Measurements from ENCODE around the gene BCL2L14.

BCL2L14 gene

GRCh38 chr12:12056951-12057350 is 13.8 kb upstream of the BCL2L14 start:
- FAIRE-seq = no peak

- FAIRE-seq = no peak
Measured at GRCh38 chr12:12064596-12064995, 6.1 kb upstream of the BCL2L14 start.

DNA sequence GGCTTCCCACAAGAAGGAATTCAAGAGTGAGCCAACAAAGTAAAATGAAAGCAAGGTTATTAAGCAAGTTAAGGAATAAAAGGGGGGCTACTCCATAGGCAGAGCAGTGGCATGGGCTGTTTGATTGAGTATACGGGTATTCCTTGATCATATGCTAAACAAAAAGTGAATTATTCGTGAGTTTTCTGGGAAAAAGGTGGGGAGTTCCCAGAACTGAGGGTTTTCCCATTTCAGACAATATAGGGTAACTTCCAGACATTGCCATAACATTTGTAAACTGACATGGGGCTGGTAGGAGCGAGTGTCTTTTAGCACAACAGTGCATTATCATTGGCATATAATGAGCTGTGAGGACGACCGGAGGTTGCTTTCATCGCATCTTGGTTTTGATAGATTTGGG is 2.0 kb upstream of the BCL2L14 start:
- no peak for FAIRE-seq

- no peak for FAIRE-seq
Measured at GRCh38 chr12:12069821-12070548, 754 bp upstream of the BCL2L14 start.

DNA sequence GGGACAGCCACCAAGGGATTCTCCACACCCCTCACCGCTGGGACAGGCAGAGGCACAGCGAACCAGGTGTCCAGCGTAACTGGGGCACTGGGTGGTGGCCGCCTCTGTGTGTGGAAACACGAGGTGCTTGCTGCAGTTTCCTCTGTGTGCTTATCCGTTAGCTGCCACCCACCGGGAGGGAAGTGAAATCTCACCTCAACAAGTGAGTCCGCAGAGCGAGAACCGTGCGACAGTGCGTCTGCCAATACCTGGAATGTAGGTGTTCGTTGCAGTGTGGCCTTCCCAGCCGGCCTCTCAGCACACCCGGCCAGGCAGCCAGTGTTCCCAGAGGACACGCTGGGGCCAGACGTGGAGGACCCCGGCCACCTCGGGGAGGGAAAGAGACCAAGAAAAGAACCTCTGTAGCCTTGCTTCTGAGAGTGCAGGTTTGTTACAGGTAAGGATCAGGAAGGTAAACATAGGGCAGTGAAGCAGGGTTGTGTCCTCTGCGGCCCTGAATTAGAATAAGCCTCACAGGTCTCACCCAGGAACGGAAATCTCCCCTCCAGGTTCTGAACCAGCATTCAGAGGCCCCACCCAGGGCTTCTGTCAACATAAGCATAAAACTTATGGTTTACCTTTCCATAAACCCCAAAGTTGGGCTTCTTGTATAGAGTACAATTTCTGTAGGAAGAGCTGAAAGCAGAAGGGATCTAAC is 1.5 kb downstream of the BCL2L14 start:
- FAIRE-seq = no peak

- no peak for FAIRE-seq
Measured at GRCh38 chr12:12079291-12079690, 8.6 kb downstream of the BCL2L14 start.

DNA sequence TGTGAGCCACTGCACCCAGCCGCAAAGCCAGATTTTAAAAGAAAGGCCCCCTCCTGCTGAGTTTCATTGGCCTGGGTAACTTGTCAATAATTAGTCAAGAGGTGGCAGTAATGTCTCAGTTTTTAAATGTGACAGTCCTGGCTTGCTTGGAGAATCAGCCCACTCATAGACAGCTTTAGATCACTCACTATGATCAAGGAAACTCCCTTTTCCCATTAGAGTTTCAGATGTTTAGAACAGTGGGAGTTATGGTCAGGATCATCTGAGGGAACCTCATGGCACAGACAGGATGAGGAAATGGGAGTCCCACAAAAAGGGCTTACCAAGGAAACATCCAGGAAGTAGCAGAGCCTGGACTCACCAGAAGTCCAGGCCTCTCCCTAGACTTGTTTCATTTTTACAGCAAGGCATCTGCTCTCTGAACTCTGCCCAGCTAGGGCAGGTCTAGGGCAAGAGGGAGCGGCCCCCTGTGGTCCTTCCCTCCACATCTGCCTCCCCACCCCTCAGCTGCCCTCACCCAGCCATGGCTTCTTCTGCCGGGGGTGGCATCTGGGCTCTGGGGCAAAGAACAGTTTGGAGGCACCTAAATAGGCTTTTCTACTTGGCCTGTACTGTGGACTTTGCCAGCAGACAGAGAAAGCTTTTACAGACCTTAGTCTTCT is 11.2 kb downstream of the BCL2L14 start:
- FAIRE-seq = no peak

- FAIRE-seq = no peak
Measured at GRCh38 chr12:12083688-12084087, 12.9 kb downstream of the BCL2L14 start.

GRCh38 chr12:12086362-12086761 is 15.6 kb downstream of the BCL2L14 start:
- FAIRE-seq = no peak

DNA sequence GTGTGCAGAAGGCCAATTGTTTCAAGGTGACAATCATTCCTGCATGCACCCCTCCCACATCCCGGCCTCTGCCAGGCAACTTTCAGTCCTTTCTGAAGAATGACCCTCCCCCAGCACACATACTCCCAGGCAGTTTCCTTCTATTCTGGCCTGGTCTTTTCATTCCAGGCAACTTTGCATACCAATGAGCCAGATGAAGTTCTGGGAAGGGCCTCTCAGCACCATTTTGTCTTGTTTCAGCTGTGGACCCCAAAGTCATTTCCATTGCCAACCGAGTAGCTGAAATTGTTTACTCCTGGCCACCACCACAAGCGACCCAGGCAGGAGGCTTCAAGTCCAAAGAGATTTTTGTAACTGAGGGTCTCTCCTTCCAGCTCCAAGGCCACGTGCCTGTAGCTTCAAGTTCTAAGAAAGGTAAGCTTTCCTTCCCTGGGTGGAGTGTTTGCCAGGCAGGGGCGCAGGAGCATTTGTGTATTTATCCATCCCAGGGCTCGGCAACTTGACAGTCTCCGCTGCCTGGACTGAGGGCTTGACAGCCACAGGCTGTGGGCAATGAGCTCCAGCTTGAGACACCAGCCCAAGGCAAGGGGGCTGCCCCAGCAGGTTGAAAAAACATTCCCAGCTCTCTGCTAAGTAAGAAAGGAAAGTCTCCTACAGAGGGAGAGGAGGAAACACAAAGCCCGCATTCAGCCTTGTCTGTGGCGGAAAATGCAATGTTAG is 16.4 kb downstream of the BCL2L14 start:
- FAIRE-seq = no peak

GRCh38 chr12:12087693-12088034 is 16.9 kb downstream of the BCL2L14 start:
- no peak for FAIRE-seq

GRCh38 chr12:12088147-12088546 is 17.4 kb downstream of the BCL2L14 start:
- no peak for FAIRE-seq

DNA sequence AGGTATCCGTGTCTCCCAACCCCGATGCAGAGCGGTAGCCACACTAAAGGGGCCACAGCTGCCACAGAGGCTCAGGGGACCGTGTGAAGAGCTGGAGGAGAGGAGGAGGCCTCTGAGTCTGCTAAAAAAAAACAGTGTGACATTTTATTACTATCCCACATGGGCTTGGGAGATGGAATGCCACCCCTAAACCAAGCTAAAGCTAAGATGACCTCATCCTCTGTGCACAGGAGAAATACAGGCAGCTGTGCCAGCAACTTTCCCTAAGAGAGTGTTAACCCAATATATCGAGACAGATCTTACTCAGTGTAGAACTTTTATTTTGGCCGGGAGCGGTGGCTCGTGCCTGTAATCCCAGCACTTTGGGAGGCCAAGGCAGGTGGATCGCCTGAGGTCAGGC is 18.0 kb downstream of the BCL2L14 start:
- FAIRE-seq = no peak

- no peak for FAIRE-seq
Measured at GRCh38 chr12:12091071-12091470, 20.3 kb downstream of the BCL2L14 start.

DNA sequence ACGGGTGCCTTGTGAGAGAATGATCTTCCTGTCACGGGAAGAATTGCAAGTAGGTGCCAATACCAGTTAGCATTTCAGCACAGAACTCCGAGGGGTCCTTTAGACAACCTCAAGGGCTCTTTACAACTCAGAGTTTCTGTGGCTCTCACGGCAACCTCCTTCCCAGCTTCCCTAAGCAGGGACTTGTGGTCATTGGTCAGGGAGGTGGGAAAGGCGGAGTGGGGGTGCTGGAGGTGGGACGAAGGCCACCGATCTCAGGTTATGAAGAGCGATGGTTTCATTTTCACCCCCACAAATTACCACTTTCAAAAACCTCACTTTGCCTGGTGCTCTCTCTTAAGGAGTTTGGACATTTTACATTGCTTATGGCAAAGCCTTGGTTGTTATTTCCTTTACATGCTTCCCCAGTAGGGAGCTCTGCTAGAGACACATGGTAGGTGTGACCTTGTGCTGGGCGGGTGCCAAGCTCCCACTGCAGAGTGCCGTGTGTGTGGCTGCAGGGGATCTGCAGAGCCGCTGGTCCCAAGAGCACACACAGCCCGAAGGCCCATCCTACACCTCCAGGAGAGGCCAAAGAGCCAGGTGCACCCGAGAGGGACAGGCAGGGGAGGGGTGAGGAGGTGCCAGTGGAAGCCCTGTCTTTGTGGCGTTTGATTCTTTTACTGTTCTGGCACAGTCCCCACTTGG is 21.4 kb downstream of the BCL2L14 start:
- FAIRE-seq = no peak

DNA sequence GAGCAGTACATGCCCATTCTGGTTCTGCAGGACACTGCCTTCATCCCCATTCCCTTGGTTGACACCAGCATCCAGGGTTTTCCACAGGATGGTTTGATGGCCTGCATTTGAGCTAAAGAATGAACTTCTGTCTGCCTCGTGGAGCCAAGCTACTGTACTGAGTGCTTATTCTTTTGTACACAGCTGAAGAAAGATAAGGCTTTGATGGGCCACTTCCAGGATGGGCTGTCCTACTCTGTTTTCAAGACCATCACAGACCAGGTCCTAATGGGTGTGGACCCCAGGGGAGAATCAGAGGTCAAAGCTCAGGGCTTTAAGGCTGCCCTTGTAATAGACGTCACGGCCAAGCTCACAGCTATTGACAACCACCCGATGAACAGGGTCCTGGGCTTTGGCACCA is 23.7 kb downstream of the BCL2L14 start:
- FAIRE-seq = no peak

DNA sequence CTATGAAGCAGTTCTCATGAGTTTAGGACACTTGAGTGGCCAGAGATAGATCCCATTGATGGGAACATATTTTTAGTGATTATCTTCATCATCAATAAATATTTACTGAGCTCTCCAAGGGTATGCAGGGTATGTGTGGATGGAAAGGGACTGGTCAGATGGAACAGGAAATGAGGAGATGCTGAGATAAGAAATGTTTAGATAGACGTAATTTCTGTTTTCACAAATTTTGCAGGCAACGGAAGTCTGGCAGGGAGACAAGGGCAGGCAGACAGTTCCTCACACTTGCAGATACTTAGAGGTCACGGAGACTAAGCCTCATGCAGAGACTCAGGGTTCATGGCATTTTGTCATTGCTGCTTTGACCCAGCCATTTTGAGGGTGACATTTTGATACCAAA is 24.3 kb downstream of the BCL2L14 start:
- no peak for FAIRE-seq

- no peak for FAIRE-seq
Measured at GRCh38 chr12:12097891-12098690, 27.4 kb downstream of the BCL2L14 start.

DNA sequence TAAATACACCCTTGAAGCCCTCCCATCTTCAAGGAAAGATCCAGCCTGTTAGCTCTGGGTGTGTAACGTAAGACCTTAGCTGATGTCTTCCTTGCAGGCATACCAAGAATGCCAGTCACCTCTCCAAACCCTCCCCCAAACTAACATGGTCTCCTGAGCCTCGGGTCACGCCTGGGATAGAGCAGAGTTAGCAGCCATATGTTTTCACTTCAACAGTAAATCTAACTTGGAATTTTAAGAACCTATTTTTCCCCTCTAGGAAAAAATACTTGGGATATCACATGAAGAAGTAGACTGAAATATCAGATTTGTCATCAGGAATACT is 27.9 kb downstream of the BCL2L14 start:
- no peak for FAIRE-seq

- FAIRE-seq = no peak
Measured at GRCh38 chr12:12099102-12099501, 28.4 kb downstream of the BCL2L14 start.

- no peak for FAIRE-seq
Measured at GRCh38 chr12:12107678-12108077, 36.9 kb downstream of the BCL2L14 start.

DNA sequence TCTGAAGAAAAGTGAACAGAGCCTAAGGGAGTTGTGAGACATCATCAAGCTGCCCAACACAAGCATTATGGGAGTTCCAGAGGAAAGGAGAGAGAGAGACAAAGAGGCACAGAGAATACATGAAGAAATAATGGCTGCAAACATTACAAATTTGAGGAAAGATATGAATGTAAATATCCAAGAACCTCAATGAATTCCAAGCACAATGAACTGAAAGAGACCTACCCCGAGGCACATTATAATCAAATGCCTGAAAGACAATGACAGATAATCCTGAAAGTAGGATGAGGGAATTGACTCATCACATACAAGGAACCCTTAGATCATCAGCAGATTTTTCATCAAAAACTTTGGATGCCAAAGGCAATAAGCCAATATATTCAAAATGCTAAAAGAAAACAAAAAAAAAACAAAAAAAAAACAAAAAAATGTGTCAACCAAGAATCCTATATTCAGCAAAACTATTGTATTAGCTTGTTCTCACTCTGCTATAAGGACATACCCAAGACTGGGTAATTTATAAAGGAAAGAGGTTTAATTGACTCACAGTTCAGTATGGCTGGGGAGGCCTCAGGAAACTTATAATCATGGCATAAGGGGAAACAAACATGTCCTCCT is 37.8 kb downstream of the BCL2L14 start:
- FAIRE-seq = no peak
